HT1080 (cell line): Measurements from ENCODE around the gene FGF1. TPM values are rescaled to one million over a fixed set of nuclear protein-coding genes. Genes with fewer than 3 reads are reported as not detected.
A peak's percentile ranks its signal among the peaks of the same experiment; 100 is the strongest.

Experiments used
- DNase-seq: peaks from one replicate; pipeline ENCODE4 v3.0.0-alpha.2; 2015; ENCODE audit warnings: low read depth
- total RNA-seq: library from RNA; depleted of rRNA; stranded (reverse); fragments of >200 nt; shearing (Covaris generic); gene quantifications from 2 replicates; pipeline ENCODE4 v1.2.3, GENCODE V29; 2014

The FGF1 gene
- total RNA-seq, 1 experiment from 2014 or later = 7.2 TPM

DNA sequence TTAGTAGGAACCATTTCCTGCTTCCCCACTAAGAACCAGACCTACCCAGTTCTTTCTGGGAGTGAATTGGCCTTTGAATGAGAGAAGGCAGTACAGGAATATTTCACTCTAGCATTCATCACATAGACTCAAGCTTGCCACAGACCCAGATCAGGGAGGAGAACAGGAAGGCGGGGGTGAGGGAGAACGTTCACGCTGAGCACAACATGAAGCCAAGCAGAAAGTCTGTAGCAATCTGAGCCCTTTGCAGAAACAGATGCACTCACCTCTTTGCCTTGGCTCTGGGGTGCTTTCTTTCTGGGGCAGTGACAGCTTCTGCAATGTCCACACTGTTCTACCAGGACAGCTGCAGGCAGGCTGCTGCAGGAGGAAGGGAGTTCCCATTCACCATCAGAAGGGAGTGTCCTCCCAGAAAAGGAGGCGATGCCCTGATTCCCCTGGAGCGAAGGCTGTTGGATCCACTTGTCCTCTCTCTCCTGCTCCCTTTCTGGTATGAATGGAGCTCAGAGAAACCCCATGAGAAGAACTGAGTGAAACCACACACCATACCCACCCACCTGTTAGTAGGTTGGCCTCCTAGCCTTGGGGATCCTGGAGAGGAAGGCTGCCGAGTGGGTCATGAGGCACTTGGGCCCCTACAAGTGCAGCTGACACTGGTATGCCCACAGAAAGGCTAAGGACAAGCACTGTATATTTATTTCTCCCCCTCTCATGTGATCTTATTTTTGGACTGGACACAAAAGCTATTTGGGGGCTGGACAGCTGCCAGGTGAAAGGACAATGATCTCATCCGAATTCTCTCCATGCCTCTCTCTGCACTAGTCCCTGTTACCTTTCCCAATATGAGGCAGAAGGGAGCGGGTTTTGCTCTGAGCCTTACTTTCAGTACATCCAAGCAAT is 11.7 kb upstream of the FGF1 start:
- DNase-seq = no peak

DNA sequence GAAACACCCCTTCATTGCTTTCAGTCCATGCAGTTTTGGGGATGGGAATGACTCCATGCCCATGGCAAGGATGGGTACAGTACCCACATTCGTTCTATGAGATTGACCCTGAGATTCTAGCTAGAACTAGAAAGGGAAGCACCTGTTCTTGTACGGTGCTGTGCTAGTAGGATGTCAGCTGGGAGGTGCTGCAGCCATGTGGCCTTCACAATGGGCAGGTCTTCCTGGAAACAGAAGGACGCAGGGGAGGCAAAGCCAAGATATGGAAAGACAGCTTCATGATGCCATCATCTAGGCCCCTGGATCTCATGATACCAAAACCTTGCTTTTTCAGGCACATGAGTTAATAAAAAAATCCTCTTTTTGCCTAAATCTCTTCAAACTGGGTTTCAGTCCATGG is 10.5 kb upstream of the FGF1 start:
- DNase-seq = no peak

DNA sequence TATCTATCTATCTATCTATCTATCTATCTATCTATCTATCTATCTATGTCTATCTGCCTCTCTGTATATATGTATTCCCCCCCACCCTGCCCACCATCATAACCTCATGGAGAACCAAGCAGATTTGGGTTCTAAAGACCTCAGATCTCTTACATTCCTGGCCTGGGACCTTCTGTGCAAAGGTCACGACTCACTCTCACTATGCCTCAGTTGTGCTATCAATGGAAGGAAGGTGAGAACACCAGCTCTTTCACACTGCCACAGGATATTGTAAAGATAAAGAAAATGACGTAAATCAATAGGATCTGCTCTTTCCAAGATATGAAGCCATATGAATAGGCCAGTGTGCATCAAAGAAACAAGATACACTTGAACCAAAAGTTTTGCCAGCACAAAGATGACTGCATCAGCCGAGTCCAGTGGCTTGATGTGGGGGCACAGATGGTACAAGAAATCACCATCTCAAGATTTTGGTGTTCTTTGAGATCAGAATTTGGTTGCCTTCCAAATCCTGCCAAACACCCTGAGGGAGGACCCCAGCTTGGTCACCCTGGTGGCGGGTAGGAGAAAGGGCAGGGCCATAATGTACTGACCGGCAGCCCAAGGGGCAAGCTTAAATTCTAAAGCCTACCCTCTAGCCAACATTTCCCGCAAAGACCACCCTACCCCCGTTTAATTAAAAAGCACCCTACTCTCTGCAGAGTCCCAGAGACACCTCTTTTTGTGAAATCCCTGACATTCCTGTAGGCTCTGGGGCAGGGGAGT is 8.4 kb upstream of the FGF1 start:
- DNase-seq = no peak

DNA sequence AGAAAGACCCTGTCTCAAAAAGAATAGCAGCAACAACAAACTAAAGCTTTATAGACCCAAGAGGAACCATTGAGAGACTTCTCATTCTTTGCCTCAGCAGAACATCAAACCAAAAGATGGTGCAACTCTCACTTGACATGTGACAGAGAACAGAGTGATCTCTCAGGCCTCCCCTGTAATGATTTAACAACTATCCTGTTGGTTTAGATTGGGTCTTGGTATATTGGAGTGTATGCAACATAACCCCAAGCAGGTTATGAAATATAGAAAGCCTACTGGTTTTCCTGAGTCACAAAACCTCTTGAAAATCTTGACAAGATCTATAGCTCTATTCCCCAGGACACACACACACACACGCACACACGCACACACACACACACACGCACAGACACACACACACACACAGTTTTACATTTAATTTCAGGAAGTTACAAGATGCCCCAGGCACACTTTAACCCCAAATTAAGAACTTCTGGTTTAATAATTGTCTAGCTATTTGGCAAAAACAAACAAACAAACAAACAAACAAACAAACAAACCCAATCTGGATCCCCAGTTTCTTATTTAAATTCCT is 6.5 kb upstream of the FGF1 start:
- DNase-seq = no peak

DNA sequence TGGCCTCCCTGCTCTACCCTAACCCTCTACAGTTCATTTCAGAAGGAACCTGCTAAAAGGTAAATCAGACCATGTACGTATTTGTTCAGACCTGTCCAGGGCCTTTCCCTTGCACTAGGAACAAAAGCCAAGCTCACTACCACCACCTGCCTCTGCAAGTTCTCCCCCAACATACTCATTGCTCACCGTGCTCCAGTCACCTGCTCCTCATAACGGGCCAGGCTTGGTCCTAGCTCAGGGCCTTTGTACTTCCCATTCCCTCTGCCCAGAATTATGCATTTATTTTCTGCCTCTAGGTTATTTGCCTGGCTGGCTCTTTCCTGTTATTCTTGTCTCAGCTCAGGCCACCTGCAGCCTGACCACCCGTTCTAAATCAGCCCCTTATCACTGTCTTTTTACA is 4.8 kb upstream of the FGF1 start:
- DNase-seq = no peak

DNA sequence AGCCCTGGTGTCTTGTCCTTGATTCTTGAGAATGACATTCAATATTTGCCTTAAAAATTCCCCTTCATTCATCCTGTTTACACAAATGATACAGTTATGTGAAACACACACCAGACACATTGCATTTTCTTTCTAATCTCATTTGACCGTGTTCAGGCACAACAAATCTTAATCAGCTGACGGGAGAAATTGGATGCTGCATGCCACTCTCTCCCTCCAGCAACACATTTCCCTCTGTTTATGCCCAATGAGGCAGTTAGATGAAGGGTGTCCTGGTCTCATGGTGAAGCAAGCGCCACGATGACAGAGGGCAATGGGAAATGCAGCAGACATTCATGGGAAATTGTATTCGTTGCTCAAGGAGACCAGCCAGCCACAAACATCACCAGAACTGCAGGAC is 3.2 kb upstream of the FGF1 start:
- DNase-seq = no peak

DNA sequence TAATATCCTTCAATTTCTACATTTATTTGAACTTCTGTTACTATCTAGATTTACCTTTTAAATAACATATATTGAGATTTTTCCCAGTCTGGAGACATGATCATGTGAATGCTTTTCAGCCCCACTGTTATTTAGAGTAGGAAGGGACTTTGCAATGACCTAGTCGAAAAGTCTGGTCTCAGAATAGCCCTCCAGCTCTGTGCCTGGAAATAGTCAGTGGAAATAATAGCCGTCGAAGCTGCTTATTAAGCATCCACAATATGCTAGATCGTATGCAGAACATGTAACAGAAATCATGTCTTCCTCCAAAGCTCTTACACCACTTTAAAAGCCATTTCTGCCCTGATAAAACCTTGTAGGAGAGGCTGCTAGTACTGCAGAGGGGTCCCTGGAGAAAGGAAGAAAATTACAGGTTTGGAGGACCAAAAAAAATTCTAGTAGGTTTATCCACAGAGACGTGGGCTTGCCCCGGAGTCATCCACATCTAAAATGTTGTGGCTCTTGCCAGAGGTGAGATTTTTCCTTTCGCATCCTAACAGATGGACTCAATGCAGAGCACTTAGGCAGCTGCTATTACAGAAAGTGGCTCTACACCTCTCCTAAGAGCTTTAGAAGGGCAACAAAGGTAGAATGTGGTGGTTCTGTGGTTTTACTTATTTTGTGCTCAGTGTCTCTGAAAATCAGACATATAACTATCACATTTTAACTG is 2.5 kb upstream of the FGF1 start:
- DNase-seq = no peak

DNA sequence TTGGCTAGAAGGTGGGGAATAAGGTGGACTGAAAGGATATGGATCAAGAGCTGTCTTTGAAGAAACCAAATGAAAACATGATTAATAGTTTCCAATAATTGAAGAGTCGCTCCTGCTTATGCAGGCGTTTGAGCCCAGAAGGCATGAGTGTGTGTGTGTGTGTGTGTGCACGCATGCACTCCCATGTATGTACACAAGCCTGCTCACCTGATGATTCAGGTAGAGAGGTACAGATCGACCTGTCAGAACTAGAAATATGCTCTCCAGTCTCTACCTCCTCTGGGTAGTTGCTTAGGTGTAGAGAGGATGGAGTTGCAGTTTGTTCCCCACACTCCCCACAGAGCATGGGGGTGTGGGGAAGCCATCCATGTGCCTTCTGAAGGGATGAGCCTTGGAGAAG is 1.1 kb upstream of the FGF1 start:
- DNase-seq = no peak

DNA sequence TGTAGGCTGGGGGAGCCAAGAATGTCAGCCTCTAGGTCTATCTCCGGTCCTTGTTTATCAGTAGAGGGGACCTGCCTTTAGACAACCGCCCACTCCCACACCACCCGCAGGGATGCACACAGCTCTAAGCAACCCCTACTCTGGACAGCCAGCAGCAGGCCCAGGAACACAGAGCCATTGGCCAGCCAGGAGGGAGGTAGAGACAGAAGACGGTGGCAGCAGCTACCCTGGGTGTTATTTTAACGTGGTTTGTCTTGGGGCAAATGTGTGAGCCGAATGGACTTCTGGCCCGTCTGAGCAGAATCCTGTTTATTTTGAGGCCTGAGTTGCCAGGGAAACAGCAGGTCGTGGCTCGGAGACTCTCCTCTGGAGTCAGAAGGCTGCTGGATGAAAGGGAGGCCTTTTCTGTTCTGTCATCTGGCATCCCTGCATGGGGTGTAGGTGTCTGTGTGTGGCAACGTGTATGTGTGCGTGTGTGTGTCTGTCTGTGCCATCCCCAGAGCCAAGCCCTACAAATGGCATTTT is 382 bp upstream of the FGF1 start:
- DNase-seq = peak; percentile 15

DNA sequence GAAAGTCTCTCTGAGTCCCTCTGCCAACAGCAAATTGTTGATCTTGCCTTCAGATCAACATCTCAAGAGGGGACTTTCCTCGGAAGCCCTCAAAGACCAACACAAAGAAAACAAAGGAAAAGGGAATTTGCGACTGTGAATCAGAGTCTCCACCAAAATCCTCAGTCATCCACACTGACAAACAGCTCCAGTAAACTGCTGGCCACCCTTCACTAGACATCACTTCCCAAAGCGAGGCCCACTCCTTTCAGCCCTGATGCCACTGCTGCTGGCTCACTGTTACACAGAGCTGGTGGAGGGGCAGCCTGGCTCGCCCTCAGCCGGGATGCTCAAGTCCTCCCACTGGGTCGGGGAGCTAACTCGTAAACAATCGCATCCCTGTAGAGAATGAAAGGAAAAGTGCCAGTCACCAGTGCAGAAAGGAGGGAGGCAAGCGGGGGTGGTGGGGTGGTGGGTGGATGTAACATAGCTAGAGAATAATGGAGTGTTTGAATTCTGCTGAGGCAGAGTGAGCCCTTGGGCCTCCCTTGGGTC is 1.3 kb downstream of the FGF1 start:
- DNase-seq = peak; percentile 37

DNA sequence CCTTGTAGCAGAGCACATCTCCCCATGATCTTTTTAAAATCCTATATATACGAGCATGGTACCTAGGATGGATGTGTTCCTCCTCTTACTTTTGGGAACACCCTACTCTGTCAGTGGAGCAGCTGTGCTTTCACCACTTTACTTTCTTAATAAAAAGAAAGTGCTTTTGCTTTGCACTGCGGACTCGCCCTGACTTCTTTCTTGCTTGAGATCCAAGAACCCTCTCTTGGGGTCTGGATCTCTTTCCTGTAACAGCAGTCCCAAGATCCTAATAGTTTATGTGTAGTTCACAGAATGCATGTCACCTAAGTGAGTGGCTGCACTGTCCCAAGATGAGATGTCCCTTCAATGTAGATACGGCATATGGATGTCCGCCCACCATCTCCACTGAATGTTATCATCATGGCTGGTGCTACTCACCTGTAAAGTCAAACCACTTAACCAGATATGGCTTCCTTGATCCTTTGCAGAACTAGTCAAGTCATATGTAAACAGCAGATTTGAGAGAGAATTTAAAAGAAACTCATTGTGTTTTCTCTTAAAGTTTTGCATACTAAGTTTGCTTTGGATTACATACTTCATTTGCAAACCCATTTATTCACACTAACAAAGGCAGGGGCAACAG is 1.9 kb downstream of the FGF1 start:
- DNase-seq = no peak

DNA sequence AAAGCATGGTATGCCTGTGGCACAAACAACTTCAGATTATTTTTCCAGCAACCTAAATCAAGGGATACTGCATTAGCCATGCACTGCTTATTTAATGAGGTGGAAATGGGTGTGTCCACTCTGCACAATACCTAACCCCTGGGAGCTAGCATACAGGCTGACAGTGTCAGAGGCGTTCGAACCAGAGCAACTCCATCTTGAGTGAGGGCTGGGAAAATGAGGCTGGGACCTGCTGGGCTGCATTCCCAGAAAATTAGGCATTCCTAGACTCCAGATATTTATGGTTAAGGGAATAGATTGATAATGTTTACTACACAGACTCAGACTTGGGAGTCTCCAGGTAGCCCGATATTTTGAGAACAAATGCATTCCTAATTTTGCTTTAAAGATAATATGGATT is 2.8 kb downstream of the FGF1 start:
- no peak for DNase-seq

DNA sequence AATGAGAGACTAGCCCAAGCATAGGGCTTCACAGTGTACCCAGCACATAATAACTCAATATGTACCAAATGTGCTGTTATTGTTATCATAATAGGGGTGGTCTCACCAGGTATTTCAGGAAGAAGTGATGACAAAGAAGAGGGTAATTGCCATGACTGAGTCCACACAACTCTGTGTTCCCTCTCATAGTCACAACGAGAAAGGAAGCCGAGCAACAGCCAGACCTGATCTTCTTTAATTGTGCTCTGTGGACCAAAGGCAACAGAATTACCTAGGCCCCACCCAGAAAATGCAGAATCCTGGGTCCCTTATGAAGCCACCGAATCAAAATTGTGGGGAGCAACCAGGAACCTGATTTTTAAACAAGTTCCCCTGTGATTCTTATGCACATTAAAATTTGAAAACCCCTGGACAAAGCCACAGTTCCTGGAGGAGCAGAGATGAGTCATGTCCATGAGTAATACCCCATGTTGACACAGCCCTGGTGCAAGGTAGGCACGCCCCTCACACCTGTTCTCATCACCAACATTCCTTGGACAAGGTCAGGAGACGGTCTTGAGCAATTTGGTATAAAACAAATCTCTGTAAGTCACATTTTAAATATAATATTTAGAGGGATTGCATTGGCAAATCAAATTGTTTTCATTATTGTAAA is 5.2 kb downstream of the FGF1 start:
- DNase-seq = peak; percentile 88

DNA sequence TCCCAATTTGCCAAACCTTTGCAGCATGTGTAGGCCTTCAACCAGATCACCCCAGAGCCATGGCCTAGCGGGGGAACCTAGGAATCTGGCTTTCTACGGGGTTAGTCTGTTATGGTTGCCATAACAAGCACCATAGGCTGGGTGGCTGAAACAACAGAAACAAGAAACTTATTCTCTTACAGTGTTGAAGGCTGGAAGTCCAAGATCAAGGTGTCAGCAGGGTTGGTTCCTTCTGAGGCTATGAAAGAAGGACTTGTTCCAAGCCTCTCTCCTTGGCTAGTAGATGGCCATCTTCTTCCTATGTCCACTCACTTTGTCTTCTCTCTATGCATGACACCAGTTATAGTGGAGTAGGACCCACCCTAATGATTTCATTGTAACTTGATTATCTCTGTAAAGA is 6.1 kb downstream of the FGF1 start:
- DNase-seq = no peak

DNA sequence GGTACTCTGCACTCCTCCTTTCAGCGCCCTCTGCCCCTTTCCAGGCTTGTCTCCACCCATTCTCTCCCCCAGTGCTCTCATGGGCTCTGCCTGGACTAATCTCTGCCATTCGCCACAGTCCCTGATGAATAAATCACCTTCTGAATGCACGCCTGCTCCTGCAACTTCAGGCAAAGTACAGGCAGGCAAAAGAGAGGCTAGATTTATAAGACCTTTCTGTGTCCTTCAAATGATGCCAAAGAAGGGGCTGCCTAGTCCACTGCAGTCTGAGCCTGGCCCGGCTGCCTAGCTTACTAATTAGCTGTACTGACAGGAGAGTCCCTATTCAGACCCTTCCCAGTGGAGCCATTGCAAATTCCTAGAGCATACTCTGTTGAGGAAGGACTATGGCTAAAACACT is 7.4 kb downstream of the FGF1 start:
- no peak for DNase-seq

DNA sequence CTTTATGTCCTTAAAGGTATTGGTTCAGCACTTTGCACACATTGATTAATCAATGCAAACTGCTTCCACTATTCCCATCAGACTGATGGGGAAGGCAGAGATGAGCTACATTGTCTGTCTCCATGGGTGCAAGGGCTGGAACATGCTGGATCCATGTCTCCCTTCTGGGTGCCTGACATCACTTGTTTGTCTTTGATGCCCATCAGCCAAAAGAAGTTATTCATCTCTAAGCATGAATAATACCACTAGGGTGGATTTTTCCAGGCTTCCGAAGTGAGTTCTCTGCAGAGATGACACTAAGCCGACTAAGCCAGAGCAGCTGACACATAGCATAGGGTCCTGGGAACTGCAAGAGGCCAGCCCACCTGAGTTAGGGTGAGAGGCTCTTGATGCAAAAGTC is 8.7 kb downstream of the FGF1 start:
- peak; percentile 52 for DNase-seq

DNA sequence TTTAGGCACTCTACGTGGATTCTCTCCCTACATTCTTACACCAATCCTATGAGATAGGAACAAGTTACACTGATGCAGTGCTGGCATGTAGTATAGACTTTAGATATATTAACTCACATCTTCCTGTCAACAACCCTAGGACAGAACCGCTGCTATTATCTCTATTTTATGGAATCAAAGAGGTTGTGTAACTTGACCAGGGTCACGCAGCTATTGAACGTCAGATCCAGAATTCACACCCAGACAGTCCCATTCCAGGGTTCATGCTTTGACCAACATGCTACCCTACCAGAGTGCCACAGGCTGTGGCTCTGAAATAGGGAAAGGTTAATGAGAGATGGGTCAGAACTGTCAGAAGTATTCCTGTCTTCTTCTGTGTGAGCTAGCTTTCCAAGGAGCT is 9.6 kb downstream of the FGF1 start:
- no peak for DNase-seq

DNA sequence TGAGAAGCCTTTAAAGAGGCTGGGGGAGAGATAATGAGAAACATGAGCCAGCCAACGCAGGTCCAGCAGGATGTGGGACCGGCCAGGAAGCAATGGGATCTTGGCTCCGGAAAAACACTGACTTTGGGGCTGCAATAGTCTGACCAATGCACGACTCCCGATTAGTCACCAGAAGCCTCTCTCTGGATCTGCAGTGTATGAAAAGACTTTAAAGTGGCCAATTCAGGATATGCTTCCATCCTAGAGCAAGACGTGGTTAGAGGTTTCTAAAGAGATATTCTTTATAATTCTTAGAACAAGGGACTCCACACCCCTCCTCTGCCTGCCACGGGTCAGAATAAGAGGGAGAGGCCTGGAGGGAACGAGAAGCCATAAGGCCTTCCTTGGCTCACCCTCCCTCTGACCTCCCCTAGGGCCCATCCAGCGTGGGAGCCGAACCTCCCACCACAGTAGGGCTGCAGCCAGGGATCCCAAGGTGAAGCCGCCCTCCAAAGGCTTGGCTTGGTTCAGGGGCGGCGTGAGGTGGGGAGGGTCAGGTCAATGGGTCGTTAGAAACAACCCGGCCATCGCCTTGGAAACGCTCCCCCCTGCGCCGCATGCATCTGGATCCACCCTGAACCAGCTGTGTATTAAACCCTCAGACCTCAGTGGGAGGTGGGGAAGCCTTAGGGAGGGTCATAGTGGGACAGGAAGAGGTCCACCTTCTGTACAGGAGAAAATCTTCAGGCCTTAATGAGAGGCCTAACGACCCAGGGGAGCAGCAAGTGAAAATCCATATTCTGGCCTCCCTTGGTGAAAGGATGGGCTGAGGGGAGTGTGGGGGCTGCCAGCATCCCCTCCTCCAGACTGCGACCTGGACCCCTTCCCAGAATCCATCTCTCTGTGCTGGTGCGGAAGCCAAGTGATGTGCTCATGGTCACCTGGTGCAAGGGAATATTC is 11.1 kb downstream of the FGF1 start:
- DNase-seq = peak; percentile 95

DNA sequence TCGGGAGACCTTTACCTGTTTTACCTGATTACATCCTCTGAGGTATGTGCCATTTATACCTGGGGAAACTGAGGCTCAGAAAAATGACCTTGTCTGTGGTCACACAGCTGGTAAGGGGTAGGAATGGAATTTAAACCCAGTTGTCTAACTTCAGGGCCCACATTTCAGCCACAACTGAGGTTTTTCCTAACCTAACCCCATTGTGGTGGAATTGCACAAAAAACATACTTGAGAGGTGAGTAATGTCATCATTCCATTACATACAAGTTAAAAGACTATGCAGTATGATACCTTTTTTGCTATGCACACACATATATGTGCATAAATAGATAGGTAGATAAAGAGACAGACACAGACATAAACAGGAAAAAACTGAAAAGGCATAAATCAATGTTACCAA is 14.1 kb downstream of the FGF1 start:
- peak; percentile 75 for DNase-seq
